HG02798 (cell line): ENCODE data around the gene PDE6A.
"Not testable (repeated sequence)": the region's sequence is repeated elsewhere in the genome, so short reads cannot be mapped to it uniquely, and the experiment has no call there.

Experiments used
- ATAC-seq: cut with Tn5 transposase; IDR thresholded peaks from one replicate; pipeline ENCODE4 v1.9.1; 2021; ENCODE audit warnings: mild to moderate bottlenecking; ENCODE audit not compliant: unreplicated experiment, poor library complexity

Gene PDE6A

DNA sequence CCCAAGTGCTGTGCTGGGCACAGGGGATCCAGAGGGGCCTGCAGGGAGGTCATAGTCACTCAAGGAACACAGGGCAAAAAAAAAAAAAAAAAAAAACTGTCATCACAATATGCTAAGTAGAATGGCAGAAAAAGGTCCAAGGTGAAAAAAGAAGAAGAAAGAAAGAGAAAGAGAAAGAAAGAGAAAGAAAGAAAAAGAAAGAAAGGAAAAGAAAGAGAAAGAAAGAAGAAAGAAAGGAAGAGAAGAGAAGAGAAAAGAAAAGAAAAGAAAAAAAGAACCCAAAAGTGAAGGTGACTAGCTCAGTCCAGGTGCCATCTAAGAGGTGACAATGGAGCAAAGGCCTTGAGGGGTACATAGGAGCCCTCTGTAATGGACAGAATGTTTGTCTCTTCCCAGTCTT lies 73.9 kb downstream of the PDE6A start:
- no peak for ATAC-seq

DNA sequence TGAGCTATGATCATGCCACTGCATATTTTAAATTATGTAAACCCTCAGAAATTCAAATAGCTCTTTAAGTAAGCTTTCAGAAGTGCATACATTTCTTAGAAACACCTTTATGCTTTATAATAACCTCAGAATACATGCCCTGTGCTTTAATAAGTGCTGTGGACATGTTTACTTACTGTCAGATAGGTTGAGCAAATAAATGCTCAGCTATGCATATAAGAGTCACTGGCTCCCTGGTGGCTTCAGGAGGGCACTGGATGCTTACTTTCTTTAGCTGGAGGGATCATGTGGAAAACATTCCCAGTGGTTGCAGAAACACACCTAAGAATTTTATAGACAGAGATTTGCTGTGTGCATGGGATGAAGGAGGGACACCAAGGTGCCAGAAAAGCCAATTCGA lies 74.4 kb downstream of the PDE6A start:
- ATAC-seq = no peak

DNA sequence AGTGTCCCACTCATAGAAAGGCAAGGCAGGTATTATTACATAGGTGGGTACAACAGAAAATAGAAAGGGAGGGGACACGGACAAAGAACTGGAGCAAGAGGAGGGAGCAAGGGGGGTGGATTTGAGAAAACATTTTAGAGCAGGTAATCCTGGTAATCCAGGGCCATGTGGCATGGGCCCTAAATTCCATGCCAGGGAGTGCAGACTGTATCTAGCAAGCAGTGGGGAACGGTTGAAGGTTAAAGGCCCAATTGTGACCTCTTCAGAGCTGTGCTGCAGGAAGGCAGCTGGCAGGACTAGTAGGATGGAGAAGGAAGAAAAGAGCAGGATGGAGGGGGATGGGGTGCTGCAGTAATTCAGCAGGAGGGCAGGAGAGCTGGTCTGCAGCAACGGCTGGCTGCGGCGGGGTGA lies 75.2 kb downstream of the PDE6A start:
- no peak for ATAC-seq

DNA sequence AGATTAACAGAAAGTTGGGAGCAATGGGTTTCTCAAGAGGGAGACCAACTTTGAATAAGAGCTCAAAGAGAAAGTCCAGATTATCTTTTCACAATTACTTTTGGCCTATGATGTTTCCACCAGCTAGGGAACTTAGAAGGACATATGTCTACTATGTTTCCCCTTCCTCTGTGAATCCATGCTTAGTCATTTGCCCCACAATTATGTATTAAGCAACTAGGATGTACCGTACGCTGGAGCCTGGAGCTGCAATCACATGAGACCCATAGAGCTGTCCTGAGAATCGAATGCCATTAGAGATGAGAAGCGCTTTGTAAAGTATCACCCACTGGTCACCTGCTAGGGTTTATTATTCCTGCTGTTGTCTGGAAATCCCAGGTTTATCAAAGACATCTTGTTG lies 78.8 kb downstream of the PDE6A start:
- no peak for ATAC-seq

DNA sequence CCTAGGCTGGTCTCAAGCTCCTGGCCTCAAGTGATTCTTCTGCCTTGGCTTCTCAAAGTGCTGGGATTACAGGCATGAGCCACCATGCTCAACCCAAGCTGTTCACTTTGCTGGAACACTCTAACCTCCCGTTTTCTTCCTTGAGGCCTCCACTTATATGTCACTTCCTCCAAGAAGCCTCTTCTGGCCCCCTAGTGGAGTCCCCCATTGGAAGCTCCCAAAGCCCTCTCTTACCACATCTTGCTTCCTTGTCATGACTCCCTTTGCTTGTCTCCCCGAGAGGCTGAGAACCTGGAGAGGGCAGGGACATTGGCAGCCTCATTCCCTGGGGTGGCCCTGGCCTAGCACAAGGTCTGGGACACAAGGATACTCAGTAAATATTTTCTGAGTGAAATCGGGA lies 80.8 kb downstream of the PDE6A start:
- no peak for ATAC-seq

DNA sequence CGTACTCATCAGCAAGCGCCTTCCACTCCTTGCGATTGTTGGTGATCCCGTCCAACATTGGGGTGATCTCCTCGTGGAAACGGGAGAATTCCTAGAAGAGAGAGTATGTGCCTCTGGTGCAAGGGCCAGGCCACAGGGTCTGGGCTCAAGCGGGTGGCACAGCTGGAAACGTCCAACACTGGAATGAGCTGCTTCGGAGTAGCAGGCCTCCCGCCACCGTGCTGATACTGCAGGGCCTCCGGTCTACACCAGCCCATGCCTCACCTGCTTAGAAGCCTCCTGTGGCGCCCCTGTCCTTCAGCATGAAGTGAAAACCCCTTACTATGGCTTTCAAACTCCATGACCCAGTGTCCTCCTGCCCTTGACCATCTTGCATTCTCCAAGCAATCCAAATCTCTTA lies 81.4 kb downstream of the PDE6A start:
- no peak for ATAC-seq

DNA sequence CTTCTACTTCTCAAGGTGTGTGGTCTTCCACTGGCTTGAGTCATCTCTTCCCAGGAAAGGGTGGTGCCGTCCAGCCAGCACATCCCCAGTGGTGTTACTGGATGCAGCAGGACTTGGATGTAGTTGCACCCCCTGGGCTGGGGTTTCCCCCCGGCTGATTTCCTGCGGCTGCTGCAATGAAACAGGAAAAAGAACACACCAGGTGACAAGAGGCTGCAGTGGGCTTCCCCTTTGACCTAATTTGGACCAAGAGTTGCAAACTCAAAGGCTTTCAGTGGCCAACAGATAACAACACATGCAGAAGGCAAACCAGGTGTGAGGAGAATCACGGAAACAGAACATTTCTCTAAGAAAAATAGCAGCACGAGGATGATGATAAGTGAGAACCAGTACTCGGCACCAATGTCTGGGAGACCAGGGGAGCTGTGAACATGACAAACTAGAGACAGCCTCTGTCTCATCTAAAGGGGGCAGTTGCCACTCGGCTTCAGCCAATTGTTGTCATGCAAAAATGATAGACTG lies 83.7 kb downstream of the PDE6A start:
- peak; percentile 84 for ATAC-seq

DNA sequence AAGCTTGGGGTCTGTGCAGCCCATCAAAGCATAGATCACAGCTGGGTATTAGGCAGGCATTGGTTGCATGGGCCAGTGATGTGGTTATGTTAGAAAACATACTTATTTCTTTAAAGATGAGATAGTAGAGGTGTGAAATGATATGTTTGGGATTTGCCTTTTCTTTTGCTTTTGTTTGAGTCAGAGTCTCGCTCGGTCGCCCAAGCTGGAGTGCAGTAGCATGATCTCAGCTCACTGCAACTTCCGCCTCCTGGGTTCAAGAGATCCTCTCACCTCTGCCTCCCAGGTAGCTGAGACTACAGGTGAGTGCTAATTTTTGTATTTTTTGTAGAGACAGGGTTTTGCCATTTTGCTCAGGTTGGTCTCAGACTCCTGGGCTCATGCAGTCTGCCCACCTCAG lies 84.8 kb downstream of the PDE6A start:
- no peak for ATAC-seq

DNA sequence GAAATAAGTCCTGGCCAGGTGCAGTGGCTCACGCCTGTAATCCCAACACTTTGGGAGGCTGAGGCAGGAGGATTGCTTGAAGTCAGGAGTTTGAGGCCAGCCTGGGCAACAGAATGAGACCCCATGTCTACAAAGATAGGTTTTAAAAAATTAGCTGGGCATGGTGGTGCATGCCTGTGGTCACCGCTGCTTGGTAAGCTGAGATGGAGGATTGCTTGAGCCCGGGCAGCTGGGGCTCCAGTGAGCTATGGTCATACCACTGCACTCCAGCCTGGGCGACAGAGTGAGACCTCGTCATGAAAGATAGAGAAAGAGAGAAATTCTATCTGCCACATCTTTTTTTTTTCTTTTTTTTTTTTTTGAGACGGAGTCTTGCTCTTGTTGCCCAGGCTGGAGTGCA lies 86.1 kb downstream of the PDE6A start:
- ATAC-seq = not testable (repeated sequence)

DNA sequence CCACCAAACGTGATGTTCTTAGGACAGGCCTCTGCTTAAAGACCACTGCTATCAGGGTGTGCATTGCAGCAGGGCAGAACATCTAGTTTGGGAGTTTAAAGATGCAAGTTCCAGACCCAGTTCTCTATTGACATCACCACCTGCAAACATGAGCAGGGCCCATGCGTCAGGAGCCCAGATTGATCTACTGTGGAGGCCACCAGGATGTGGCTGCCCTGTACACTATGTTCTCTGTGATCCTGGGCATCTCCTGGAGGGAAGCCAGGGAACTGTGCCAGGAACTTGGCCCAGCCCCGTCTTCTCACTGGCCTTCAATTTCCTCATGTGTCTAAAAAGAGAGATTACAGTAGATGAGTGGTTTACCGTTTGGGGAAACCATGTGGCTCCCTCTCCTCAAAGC lies 87.1 kb downstream of the PDE6A start:
- ATAC-seq = no peak

DNA sequence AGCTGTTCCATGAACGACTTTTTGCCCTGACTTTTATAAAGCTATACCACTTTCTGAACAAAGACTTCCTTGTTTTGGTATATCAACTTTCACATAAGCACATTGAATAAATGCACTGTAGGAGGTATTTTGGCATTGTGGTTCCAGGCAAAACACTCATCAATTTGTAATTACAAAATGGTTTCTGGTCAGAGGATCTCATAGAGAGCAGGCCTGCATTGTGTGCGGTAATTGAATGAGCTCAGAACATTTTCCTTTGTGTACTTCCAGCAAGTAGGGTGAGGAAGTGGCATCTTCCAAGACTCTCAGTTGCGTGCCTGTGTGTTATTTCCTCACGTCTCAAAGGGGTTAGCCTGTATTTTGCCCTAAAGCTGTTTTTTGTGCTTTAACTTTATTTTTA lies 89.2 kb downstream of the PDE6A start:
- no peak for ATAC-seq

DNA sequence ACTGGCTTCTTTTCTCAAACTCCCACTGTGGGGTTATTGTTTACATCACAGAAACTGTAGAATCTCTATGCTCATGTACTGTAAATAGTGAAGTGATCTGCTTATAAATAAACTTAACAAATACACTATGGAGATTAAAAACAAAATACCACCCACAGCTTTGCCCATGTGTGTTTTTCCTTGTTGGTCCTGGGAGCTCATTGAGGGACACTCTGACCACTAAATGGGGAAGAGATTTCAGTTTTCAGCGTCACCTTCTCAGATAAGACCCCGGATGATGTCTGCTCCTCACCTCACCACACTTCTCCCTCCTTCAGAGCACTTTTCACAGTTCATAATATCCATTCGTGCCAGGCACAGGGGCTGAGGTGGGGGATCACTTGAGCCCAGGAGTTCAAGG lies 89.7 kb downstream of the PDE6A start:
- ATAC-seq = no peak

DNA sequence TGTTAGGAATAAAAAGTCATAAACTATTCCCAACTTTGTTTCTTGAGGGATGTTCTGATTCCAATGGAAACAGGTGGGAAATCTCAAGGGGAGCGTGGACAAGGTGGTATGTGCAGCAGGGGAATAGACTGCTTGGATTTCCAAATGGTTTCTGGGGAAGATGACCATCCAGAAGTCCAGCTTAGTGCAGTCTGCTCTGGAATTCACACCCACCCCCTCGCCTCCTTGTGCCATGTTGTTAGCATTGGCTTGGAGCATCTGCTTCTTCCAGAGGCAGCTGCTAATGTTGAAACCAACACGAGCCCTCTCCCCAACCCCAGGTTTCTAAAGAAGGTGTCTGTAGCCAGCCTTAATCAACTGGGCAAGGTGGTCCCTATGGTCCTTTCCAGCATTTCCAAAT lies 90.9 kb downstream of the PDE6A start:
- ATAC-seq = no peak

DNA sequence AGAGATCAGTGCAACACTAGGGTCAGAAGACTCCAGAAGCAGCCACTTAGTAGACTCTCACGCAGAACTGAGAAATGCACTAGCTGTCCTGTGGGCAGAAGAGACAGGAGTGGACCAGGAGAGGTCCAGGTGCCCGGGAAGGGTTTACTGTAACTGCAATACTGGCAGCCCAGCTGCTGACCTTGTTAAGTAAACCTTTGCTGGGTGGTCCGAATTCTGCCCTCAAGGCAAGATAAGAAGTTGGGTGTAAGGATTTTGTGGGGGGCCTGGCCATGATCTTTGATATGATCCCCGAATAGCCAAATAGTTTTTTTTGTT lies 91.3 kb downstream of the PDE6A start:
- ATAC-seq = peak; percentile 12

DNA sequence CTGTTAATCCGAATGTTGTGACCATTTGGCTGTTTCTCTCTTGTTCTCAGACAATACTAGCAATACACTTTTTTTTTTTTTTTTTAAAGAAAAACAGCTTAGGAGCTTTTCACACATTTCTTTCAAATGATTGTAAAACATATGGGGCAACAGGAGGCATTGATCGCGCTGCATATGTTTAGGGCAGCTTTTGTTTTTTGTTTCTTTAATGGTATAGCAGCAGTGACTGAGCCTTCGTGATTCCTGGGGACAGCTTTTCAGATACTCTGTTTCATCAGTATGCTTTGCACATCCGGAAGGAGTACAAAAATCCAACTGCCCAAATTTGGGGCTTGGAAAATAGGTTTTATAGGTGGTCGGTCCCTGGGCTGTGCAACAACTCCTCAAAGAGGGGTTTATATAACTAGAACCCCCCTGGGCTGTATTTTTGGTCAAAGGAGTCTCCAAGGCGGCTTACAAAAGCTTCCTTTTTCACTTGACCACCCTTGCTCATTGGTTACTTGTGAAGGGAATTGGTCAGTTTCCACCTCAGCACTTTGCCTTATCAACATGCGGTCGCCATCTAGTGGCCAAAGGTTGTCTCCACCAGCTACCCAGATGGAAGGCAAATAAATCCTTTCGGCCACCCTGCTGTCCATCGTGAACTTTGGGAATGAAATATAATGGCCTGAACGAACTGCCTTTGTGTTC lies 91.8 kb downstream of the PDE6A start:
- peak; percentile 76 for ATAC-seq

DNA sequence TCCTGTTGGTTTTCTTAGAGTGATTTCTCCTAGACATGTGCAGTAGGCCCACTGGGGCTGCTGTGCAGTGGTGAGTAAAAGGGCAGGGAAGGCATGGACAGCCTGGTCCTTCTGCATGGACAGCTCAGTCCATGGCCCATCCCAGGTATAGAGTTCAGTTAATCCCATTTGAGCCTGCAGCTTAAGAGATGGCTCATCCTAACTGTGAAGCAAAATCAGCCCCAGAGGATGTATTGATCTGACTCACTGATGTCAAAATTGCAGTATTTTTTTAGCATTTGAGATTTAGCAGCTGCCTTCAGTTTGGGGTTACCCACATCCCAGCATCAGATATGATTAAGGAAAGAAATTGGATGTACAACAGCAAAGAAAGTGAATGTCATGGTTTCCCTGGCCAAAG lies 93.4 kb downstream of the PDE6A start:
- ATAC-seq = no peak

DNA sequence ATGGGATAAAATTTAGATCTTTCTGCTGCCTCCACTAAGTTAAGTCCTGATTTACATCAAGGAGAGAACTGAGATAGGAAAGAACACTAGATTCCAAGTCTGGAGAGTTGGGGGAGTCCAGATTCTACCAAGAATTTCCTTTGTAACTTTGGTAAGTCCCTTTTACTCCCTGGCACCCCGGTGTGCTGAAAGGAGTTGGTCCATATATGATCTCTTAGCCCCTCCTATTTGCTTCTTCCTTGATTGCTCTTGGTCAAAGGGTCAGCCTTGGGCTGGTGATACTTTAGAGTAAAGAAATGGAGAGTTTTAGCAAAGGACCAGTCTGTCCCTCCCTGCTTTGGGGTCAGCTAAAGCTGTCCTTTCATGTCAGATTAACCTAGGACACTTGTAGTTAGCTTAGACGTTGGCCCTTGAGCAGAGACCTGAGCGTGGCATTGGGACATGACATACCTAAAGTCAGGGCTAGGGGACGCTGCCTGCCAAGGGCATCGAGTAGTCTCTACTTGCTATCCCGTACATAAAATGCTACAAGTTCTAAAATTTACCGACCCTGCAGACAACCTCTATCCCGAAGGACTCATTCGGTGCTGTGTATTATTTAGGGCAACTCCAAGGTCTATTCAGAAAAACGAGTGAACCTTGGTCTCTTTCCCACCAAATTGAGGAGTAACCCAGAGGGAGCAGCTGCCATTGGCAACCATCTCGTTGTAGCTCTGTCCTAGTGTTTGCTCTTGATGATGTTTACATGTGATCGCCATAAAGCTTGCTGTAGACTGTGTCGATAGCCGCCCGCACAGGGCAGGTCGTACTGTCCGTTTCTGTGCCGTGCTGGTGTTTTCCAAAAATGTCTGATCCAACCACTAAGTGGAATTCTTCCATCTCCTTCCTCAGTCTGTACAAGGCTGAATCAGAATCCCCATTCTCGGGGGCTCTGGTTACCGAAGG lies 94.4 kb downstream of the PDE6A start:
- no peak for ATAC-seq

DNA sequence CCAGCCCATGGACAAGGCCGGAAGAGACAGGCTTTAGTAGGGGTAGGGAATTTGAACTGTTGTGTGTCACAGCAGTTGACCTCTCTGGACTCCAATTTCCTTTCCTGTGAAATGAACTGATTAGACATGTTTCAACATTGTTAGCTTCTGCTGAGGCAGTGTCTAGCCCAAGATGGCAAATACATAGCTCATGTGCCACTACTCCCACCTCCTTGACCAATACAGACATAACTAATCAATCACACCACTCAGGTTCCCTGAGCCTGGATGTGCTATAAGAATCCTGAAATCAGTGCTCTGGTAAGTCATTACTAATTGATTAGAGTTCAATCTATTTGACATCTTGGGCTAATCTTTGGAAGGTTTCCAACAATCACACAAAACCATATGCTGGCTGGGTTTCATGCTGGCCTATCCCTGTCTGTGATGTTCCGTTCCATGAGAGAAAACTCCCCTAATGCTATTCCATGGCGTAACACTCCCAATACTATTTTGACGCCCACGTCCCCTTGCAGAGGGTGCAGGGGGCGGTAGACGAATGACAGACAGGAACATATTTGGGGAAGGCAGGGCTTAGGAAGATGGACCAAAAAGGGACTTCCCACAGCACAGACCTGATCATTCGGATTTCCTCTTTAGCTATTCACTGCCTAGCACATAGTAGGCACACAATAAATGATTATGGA lies 95.2 kb downstream of the PDE6A start:
- no peak for ATAC-seq

DNA sequence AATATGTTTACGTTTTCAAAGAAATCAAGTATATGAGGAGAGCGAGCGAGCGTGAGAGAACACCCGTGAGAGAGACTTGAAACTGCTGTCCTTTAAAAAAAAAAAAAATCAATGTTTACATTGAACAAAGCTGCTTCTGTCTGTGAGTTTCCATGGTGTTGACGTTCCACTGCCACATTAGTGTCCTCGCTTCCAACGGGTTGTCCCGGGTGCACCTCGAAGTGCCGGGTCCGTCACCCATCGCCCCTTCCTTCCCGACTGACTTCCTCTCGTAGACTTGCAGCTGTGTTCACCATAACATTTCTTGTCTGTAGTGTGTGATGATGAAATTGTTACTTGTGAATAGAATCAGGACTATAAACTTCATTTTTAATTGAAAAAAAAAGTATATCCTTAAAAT lies 97.0 kb downstream of the PDE6A start:
- ATAC-seq = no peak

DNA sequence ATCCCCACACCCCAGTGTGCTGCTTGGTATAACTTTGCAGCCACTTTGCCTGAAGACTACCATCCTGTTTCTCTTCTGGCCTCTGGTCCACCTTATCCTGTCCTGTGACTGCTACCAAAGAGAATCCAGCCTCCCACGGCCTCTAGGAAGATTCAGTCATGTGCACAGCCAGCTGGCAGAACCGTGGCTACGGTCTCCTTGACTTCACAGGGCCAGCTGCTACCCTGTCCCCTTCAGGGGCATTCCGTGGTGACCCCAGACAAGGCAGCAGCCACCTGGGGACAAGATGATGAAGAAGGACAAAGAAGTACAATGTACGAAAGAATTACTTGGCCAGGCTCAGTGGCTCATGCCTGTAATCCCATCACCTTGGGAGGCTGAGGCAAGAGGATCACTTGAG lies 98.6 kb downstream of the PDE6A start:
- no peak for ATAC-seq

DNA sequence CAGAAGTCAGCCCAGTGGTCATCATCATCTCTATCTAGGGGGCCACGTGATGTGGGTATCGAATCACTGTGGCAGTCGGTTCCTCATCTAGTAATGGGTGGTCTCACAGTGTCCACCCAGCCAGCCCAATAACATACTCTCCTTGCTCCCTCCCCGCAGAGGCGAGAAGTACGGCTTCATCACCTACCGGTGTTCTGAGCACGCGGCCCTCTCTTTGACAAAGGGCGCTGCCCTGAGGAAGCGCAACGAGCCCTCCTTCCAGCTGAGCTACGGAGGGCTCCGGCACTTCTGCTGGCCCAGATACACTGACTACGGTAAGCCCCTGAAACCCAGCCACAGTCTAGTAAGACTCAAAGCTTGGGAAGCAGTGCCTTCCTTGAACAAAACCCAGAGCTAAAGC lies 99.0 kb downstream of the PDE6A start:
- ATAC-seq = no peak
